ENCODE results near the gene PCDHB2. TPM values are rescaled to one million over a fixed set of nuclear protein-coding genes. Genes with fewer than 3 reads are reported as not detected.
"Not testable (repeated sequence)": the region's sequence is repeated elsewhere in the genome, so short reads cannot be mapped to it uniquely, and the experiment has no call there.

PCDHB2 gene
- total RNA-seq, 8 experiments from 2014 or later, result 0.36 to 45.7 (median 10.3) TPM

- WGBS, 10 experiments, result no CpG with 5 or more reads among the region's 38 CpGs
- H3K4me3 ChIP-seq; ATAC-seq (replicated peaks in 6 of 8); H3K4me1 ChIP-seq (replicated peaks in 1 of 2); H3K27ac ChIP-seq; in situ Hi-C loops (cut with MboI; ENCODE audit: low pct_unique_long_range_greater_than_20kb in 2 of 9, low sequenced_read_pairs in 9 of 9, unreplicated experiment in 9 of 9): not testable (repeated sequence)
Observed at GRCh38 chr5:141102471-141102870, 8.1 kb downstream of the PCDHB2 start.

GRCh38 chr5:141105350-141105749, 10.9 kb downstream of the PCDHB2 start:
- Histone ChIP-seq H3K27ac (no peak overlapping the region), H3K4me3 (no peak overlapping the region), H3K4me1 (replicated peaks in 1 of 2) (no peaks in the 10 kb centered on the region)
- in situ Hi-C loops (cut with MboI; ENCODE audit: low pct_unique_long_range_greater_than_20kb in 2 of 9, low sequenced_read_pairs in 9 of 9, unreplicated experiment in 9 of 9), result no loop called here
- WGBS, 10 experiments, result 18 to 100% (median 70%) methylated on average over 1 to 2 of the region's 2 CpGs
- ATAC-seq (replicated peaks in 6 of 8), result no peak

- in situ Hi-C loops (cut with MboI; ENCODE audit: low pct_unique_long_range_greater_than_20kb in 2 of 9, low sequenced_read_pairs in 9 of 9, unreplicated experiment in 9 of 9), result no loop called here
- no peak overlapping the region for H3K4me3 ChIP-seq
- 0 to 86% (median 21%) methylated on average over 1 to 2 of the region's 2 CpGs; no CpG with 5 or more reads in 1 of the 10 experiments for WGBS, 10 experiments
- H3K4me1 ChIP-seq (replicated peaks in 1 of 2), result no peaks in the 10 kb centered on the region
- ATAC-seq (replicated peaks in 6 of 8), result no peak
- no peak overlapping the region for H3K27ac ChIP-seq
Observed at GRCh38 chr5:141119250-141119649, 24.8 kb downstream of the PCDHB2 start.

- 4 to 69% (median 38%) methylated on average over 7 to 16 of the region's 16 CpGs for WGBS, 10 experiments
- Histone ChIP-seq H3K4me3 (peak within 1 kb of the TSS in 3 of 5 donors; percentile 16 to 22 (median 19)), H3K4me1 (replicated peaks in 1 of 2) (no peaks in the 10 kb centered on the region), H3K27ac (no peak within 1 kb of the TSS)
- no peak for ATAC-seq (replicated peaks in 6 of 8)
- in situ Hi-C loops (cut with MboI; ENCODE audit: low pct_unique_long_range_greater_than_20kb in 2 of 9, low sequenced_read_pairs in 9 of 9, unreplicated experiment in 9 of 9), result no loop called here
Observed at GRCh38 chr5:141121563-141121962, 27.1 kb downstream of the PCDHB2 start, which contains the start of gene PCDHB4. Gene PCDHB4, plus strand, starts transcription at chr5:141121818. Its CDS starts 181 bp downstream, at chr5:141121999.

- Histone ChIP-seq H3K4me1 (replicated peaks in 1 of 2) (no peaks in the 10 kb centered on the region), H3K27ac (no peak overlapping the region), H3K4me3 (peak overlapping the region in 3 of 5 donors; percentile 16 to 22 (median 19))
- 0 to 100% (median 69%) methylated on average over 1 to 10 of the region's 12 CpGs; no CpG with 5 or more reads in 2 of the 10 experiments for WGBS, 10 experiments
- no peak for ATAC-seq (replicated peaks in 6 of 8)
- in situ Hi-C loops (cut with MboI; ENCODE audit: low pct_unique_long_range_greater_than_20kb in 2 of 9, low sequenced_read_pairs in 9 of 9, unreplicated experiment in 9 of 9), result no loop called here
Observed at GRCh38 chr5:141121985-141122384, 27.6 kb downstream of the PCDHB2 start.

GRCh38 chr5:141123396-141124135, 29.2 kb downstream of the PCDHB2 start:
- H3K27ac ChIP-seq; H3K4me1 ChIP-seq (replicated peaks in 1 of 2); in situ Hi-C loops (cut with MboI; ENCODE audit: low pct_unique_long_range_greater_than_20kb in 2 of 9, low sequenced_read_pairs in 9 of 9, unreplicated experiment in 9 of 9); ATAC-seq (replicated peaks in 6 of 8); H3K4me3 ChIP-seq: not testable (repeated sequence)
- WGBS, 10 experiments, result no CpG with 5 or more reads among the region's 73 CpGs

- in situ Hi-C loops (cut with MboI; ENCODE audit: low pct_unique_long_range_greater_than_20kb in 2 of 9, low sequenced_read_pairs in 9 of 9, unreplicated experiment in 9 of 9), result no loop called here
- ATAC-seq (replicated peaks in 6 of 8), result no peak
- Histone ChIP-seq H3K4me1 (replicated peaks in 1 of 2) (no peaks in the 10 kb centered on the region), H3K27ac (no peak overlapping the region), H3K4me3 (no peak overlapping the region)
- 0 to 100% (median 80%) methylated on average over 1 of the region's 1 CpG; no CpG with 5 or more reads in 3 of the 10 experiments for WGBS, 10 experiments
Observed at GRCh38 chr5:141127305-141127704, 32.9 kb downstream of the PCDHB2 start.

GRCh38 chr5:141135030-141135717, 40.8 kb downstream of the PCDHB2 start, which contains the start of gene PCDHB5:
Gene PCDHB5, plus strand, starts transcription at chr5:141135206. Its CDS starts 229 bp downstream, at chr5:141135435.
- H3K27ac ChIP-seq, result peak within 1 kb of the TSS in 1 of 2 donors; percentile 80
- peak in 3 of 8 experiments; percentile 24 to 91 (median 34) for ATAC-seq (replicated peaks in 6 of 8)
- peak within 1 kb of the TSS in 3 of 5 donors; percentile 33 to 66 (median 43) for H3K4me3 ChIP-seq
- 7 to 90% (median 52%) methylated on average over 5 to 20 of the region's 22 CpGs for WGBS, 10 experiments
- in situ Hi-C loops (cut with MboI; ENCODE audit: low pct_unique_long_range_greater_than_20kb in 2 of 9, low sequenced_read_pairs in 9 of 9, unreplicated experiment in 9 of 9), result no loop called here
- H3K4me1 ChIP-seq (replicated peaks in 1 of 2), result no peaks in the 10 kb centered on the region

- peak overlapping the region in 1 of 2 donors; percentile 80 for H3K27ac ChIP-seq
- ATAC-seq (replicated peaks in 6 of 8), result peak in 1 of 8 experiments; percentile 70
- peak overlapping the region in 3 of 5 donors; percentile 33 to 66 (median 43) for H3K4me3 ChIP-seq
- 0 to 97% (median 47%) methylated on average over 1 to 14 of the region's 19 CpGs; no CpG with 5 or more reads in 1 of the 10 experiments for WGBS, 10 experiments
- in situ Hi-C loops (cut with MboI; ENCODE audit: low pct_unique_long_range_greater_than_20kb in 2 of 9, low sequenced_read_pairs in 9 of 9, unreplicated experiment in 9 of 9), result no loop called here
- H3K4me1 ChIP-seq (replicated peaks in 1 of 2), result no peaks in the 10 kb centered on the region
Observed at GRCh38 chr5:141135718-141136266, 41.4 kb downstream of the PCDHB2 start.

- ATAC-seq (replicated peaks in 6 of 8); in situ Hi-C loops (cut with MboI; ENCODE audit: low pct_unique_long_range_greater_than_20kb in 2 of 9, low sequenced_read_pairs in 9 of 9, unreplicated experiment in 9 of 9): not testable (repeated sequence)
- 25 to 80% (median 31%) methylated on average over 1 to 4 of the region's 34 CpGs; no CpG with 5 or more reads in 7 of the 10 experiments for WGBS, 10 experiments
Observed at GRCh38 chr5:141137346-141137745, 42.9 kb downstream of the PCDHB2 start.

More at GRCh38 chr5:141137346-141137745, 42.9 kb downstream of the PCDHB2 start:
- H3K27ac ChIP-seq; H3K4me1 ChIP-seq (replicated peaks in 1 of 2); H3K4me3 ChIP-seq: not testable (repeated sequence)

Measured in motor neuron (in vitro differentiated cells).